NCI-H2227 treated with DMSO at 0.1 percent for 48 hours (cell line): ENCODE data around the gene KIR2DL3.
"Not testable (repeated sequence)": the region's sequence is repeated elsewhere in the genome, so short reads cannot be mapped to it uniquely, and the experiment has no call there.

Experiments used
- DNase-seq: peaks from one replicate; lab custom pipeline; 2025; lab: John Stamatoyannopoulos, UW

The KIR2DL3 gene

GRCh38 chr19:54744080-54744479, 5.8 kb downstream of the KIR2DL3 start:
- not testable (repeated sequence) for DNase-seq

DNA sequence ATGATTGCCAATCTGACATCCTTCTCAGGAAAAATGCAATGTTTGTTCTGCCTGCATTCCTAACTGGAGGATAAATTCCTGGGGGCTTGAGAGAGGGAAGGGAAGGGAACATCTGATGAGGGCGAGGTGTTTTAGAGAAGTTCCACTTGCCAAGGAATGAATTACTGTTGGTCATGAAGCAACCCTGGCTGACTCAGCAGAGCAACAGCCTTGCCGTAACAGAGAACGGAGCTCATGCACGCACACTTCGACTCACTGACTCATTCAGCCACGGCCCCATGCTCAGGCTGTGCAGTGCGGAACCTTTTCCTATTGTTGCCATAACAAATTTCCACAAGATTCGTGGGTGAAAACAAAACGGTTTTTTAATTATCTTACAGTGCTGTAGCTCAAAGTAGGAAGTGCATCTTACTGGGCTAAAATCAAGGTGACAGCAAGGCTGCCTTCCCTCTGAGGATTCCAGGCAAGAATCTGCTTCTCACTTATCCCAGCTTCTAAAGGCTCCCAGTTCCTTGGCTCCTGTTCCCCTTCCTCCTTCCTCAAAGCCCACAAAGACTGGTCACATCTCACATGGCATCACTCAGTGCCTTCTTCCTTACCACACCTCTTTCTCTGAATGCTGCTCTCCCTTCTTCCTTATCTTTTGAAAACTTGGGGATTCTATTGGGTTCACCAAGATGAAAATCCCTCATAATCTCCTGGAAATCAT, 9.5 kb downstream of the KIR2DL3 start:
- DNase-seq: not testable (repeated sequence)

DNA sequence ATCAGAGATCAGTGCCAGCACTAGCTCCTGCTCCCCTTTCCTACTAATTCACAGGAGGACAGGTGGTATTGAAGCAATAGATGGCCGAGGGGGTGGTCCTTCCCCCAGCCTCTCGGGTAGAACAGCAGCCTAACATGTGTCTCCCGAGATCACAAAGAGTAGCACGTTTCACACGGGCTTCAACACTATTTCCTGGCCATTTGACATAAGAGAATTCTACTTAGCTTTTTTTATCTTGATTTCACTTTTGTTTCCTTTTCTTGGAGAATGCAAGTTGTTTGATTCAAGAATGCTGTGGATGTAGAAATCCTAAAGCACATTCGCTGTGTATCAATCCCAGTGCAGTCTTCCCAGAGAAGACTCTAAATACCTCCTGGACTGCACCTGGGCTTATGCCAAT, 12.0 kb downstream of the KIR2DL3 start:
- DNase-seq: not testable (repeated sequence)

- DNase-seq: not testable (repeated sequence)
Observed at GRCh38 chr19:54756204-54757110, 18.1 kb downstream of the KIR2DL3 start.

- not testable (repeated sequence) for DNase-seq
Observed at GRCh38 chr19:54758577-54758976, 20.3 kb downstream of the KIR2DL3 start.

GRCh38 chr19:54764219-54764618, 25.9 kb downstream of the KIR2DL3 start:
- DNase-seq: not testable (repeated sequence)

DNA sequence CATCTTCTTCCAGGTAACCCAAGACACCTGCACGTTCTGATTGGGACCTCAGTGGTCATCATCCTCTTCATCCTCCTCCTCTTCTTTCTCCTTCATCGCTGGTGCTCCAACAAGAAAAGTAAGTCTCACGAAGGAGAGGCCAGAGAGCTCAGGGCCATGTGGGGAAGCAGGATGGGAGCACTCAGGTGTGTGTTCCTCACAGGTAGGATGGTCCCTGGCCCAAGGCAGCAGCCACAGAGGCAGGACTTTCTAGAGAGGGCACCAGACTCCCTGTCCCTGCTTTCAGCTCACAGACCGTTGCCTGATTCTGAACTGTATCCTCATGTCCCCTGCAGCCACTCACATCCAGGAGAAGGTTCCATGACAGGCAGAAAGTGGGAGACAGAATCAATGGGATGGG, 28.2 kb downstream of the KIR2DL3 start:
- DNase-seq: not testable (repeated sequence)

GRCh38 chr19:54769646-54770045, 31.3 kb downstream of the KIR2DL3 start, which contains the start of gene KIR2DL1:
TSS of gene KIR2DL1 (plus strand) at chr19:54769793. CDS start at chr19:54769851, 58 bp downstream.
- not testable (repeated sequence) for DNase-seq

- DNase-seq: not testable (repeated sequence)
Observed at GRCh38 chr19:54770511-54770910, 32.2 kb downstream of the KIR2DL3 start.

DNA sequence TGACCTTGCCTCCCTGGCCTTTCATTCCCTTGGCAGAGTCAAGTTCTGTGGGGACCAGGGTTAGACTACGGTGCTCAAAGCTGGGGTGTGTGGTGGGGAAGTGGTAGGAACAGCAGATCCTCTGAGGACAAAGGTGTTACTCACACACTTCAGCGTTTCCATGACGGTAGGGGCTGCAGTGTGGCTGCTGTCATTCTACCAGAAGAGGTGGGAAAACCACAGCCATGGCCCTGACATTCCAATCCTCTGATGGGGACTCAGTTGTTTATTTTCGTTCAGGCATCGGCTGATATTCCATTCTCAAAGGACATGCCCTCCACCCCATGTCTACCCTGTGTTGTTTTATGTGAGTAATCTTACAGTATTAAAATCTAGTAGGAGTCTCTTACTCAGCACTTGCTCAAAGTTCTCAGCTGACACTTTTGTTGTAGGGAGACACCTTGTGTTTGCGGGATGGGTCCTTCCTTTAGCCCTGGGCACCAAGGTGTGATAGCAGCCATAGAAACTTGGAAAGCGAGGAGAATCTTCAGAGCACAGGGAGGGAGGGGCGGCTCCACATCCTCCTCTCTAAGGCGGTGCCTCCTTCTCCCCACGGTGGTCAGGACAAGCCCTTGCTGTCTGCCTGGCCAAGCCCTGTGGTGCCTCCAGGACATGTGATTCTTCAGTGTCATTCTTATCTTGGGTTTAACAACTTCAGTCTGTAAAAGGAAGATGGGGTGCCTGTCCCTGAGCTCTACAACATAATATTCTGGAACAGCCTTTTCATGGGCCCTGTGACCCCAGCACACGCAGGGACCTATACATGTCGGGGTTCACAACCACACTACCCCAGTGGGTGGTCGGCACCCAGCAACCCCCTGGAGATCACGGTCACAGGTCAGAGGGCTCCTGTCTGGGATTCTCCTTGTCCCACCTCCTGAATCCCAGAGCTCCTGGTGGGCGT, 33.0 kb downstream of the KIR2DL3 start:
- not testable (repeated sequence) for DNase-seq

GRCh38 chr19:54772666-54773065, 34.4 kb downstream of the KIR2DL3 start:
- DNase-seq: not testable (repeated sequence)

DNA sequence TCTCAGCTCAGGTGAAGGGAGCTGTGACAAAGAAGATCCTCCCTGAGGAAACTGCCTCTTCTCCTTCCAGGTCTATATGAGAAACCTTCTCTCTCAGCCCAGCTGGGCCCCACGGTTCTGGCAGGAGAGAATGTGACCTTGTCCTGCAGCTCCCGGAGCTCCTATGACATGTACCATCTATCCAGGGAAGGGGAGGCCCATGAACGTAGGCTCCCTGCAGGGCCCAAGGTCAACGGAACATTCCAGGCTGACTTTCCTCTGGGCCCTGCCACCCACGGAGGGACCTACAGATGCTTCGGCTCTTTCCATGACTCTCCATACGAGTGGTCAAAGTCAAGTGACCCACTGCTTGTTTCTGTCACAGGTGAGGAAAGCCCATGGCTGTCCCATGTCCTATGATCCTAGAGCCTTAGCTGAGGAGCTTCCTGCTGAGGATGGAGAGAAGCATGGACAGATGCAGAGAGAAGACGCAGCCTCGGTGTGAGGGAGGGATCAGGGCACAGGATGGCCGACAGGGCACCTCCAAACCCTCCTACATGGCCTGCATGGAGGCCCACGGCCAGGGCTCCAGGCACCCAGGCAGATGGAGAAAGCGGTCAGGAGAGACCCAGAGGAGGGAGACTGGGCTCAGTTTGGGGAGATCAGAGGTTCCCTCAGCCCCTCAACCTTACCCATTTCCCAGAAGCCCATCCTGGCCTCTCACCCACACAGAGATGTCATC, 36.9 kb downstream of the KIR2DL3 start:
- not testable (repeated sequence) for DNase-seq

DNA sequence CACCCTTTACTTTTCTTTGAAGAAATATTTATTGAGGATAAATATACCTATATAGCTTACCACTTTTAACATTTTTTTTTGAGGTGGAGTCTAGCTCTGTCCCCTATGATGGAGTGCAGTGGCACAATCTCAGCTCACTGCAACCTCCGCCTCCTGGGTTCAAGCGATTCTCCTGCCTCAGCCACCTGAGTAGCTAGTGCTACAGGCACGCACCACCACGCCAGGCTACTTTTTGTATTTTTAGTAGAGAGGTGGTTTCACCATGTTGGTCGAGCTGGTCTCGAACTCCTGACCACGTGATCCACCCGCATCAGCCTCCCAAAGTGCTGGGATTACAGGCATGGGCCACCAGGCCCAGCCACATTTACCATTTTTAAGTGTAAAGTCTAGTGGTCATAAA, 37.5 kb downstream of the KIR2DL3 start:
- not testable (repeated sequence) for DNase-seq

DNA sequence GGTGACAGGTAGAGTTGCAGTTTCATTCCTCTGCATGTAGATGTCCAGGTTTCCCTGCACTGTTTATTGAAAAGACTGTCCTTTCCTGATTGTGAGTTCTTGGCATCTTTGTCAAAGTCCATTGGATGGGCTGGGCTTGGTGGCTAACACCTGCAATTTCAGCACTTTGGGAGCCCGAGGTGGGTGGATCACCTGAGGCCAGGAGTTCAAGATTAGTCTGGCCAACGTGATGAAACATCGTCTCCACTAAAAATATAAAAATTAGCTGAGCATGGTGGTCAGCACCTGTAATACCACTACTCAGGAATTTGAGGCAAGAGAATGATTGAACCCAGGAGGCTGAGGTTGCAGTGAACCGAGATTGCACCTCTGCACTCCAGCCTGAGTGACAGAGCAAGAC, 39.5 kb downstream of the KIR2DL3 start:
- DNase-seq: not testable (repeated sequence)

DNA sequence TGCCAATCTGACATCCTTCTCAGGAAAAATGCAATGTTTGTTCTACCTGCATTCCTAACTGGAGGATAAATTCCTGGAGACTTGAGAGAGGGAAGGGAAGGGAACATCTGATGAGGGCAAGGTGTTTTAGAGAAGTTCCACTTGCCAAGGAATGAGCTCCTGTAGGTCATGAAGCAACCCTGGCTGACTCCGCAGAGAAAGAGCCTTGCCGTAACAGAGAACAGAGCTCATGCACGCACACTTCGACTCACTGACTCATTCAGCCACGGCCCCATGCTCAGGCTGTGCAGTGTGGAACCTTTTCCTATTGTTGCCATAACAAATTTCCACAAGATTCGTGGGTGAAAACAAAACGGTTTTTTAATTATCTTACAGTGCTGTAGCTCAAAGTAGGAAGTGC, 40.6 kb downstream of the KIR2DL3 start:
- DNase-seq: not testable (repeated sequence)

DNA sequence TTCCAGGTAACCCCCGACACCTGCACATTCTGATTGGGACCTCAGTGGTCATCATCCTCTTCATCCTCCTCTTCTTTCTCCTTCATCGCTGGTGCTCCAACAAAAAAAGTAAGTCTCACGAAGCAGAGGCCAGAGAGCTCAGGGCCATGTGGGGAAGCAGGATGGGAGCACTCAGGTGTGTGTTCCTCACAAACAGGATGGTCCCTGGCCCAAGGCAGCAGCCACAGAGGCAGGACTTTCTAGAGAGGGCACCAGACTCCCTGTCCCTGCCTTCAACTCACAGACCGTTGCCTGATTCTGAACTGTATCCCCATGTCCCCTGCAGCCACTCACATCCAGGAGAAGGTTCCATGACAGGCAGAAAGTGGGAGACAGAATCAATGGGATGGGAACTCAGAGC, 44.6 kb downstream of the KIR2DL3 start:
- not testable (repeated sequence) for DNase-seq

DNA sequence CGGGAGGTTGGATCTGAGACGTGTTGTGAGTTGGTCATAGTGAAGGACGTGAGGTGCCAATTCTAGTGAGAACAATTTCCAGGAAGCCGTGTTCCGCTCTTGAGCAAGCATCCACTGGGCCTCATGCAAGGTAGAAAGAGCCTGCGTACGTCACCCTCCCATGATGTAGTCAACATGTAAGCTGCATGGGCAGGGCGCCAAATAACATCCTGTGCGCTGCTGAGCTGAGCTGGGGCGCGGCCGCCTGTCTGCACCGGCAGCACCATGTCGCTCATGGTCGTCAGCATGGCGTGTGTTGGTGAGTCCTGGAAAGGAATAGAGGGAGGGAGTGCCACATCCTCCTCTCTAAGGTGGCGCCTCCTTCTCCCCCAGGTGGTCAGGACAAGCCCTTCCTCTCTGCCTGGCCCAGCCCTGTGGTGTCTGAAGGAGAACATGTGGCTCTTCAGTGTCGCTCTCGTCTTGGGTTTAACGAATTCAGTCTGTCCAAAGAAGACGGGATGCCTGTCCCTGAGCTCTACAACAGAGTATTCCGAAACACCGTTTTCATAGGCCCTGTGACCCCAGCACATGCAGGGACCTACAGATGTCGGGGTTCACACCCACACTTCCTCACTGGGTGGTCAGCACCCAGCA, 47.9 kb downstream of the KIR2DL3 start:
- DNase-seq: not testable (repeated sequence)

DNA sequence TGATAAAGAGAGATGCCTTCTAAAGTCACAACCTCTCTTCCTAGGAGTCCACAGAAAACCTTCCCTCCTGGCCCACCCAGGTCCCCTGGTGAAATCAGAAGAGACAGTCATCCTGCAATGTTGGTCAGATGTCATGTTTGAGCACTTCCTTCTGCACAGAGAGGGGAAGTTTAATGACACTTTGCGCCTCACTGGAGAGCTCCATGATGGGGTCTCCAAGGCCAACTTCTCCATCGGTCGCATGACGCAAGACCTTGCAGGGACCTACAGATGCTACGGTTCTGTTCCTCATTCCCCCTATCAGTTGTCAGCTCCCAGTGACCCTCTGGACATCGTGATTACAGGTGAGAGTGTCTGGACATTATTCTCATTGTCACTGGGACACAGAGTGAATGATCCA, 49.8 kb downstream of the KIR2DL3 start:
- not testable (repeated sequence) for DNase-seq

DNA sequence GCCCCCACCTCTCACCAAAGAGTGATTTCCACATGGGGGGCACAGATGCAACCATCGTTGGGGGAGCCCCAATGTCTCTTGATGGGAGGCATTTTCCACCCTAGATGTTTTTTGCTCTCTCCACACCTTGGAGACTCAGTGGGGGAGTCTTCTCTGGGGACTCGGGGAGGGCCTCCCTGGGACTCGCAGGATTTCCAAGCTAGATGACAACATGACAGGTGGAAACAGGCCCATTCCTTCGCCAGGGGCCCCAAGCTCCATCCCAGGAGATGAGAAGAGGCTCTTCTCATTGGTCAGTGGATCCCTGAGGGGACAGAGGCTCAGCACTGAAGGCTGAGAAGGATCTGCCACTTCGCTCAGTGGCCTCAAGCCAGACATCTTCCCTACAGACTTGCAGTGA, 52.4 kb downstream of the KIR2DL3 start:
- no peak for DNase-seq

DNA sequence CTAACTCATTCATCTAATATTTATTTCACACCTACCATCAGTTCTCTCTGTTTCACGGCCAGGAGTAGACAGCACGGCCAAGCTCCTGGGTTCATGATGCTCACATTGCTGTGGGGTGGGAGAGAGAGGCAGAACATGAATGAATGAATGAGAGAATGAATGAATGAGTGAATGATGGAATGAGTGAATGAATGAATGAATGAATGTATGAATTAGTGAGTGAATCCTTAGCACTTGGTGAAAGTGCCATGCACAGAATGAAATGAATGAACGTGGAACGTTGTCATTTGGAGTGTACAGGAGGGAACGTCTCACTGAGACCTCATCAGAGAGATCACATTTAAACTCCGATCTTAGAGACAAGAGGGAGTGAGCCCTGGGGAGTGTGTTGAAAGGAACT, 53.2 kb downstream of the KIR2DL3 start:
- DNase-seq: no peak

GRCh38 chr19:54792814-54793213, 54.5 kb downstream of the KIR2DL3 start:
- DNase-seq: no peak
